PC-3 (cell line): ENCODE results near the gene AKAP13. TPM values are rescaled to one million over a fixed set of nuclear protein-coding genes. Genes with fewer than 3 reads are reported as not detected.

Experiments used
- ATAC-seq: fragments of 200-7000 bp; cut with Tn5 transposase; 2 replicates; pipeline ENCODE4 v1.9.1; 2020; ENCODE audit warnings: mild to moderate bottlenecking, moderate library complexity
- BruUV-seq: library from RNA; stranded (reverse); fragments of 400-500 nt; replicated peaks from 2 replicates; lab custom pipeline; 2021; lab: Mats Ljungman, UMichigan
- CTCF ChIA-PET: fragments of 300-600 bp; sonication (Branson Sonifier 250); formaldehyde crosslinking; loops from one replicate; lab custom pipeline; 2022; ENCODE audit warnings: antibody characterized with exemption; lab: Charles Lee
- POLR2A ChIA-PET: fragments of 300-600 bp; sonication (Branson Sonifier 250); formaldehyde crosslinking; loops from one replicate; lab custom pipeline; 2022; ENCODE audit warnings: antibody characterized with exemption; ENCODE audit not compliant: unreplicated experiment; lab: Charles Lee
- DNase-seq: peaks from one replicate; pipeline ENCODE4 v3.0.0-alpha.2; 2015
- H2AFZ ChIP-seq: fragments of 300-600 bp; sonication (generic); 2 replicates; pipeline ENCODE4 v1.6.0; 2016; ENCODE audit warnings: antibody characterized with exemption, low read length
- H3F3A ChIP-seq: fragments of 300-600 bp; sonication (generic); one replicate; pipeline ENCODE4 v1.6.0; 2017; ENCODE audit warnings: antibody characterized with exemption, low read length, control low read depth, mild to moderate bottlenecking; ENCODE audit not compliant: unreplicated experiment
- H3K27ac ChIP-seq: fragments of 300-600 bp; sonication (generic); 2 replicates; pipeline ENCODE4 v1.5.1; 2016; ENCODE audit warnings: mild to moderate bottlenecking, low read length
- H3K27me3 ChIP-seq: fragments of 300-600 bp; sonication (generic); 2 replicates; pipeline ENCODE4 v1.6.1; 2016; ENCODE audit warnings: low read length, mixed read lengths
- H3K36me3 ChIP-seq: fragments of 300-600 bp; sonication (generic); 2 replicates; pipeline ENCODE4 v1.6.1; 2016; ENCODE audit warnings: low read depth, mixed run types, low read length, mixed read lengths
- H3K4me1 ChIP-seq: fragments of 300-600 bp; sonication (generic); 2 replicates; pipeline ENCODE4 v1.5.1; 2016; ENCODE audit warnings: low read length; ENCODE audit not compliant: insufficient read depth
- H3K4me2 ChIP-seq: fragments of 300-600 bp; sonication (generic); 2 replicates; pipeline ENCODE4 v1.6.0; 2016; ENCODE audit warnings: low read length
- H3K4me3 ChIP-seq: fragments of 300-600 bp; sonication (generic); 2 replicates; pipeline ENCODE4 v1.5.1; 2016; ENCODE audit warnings: mild to moderate bottlenecking, low read length, mixed read lengths
- H3K79me2 ChIP-seq: fragments of 300-600 bp; sonication (generic); 2 replicates; pipeline ENCODE4 v1.6.1; 2017; ENCODE audit warnings: low read length, mixed read lengths
- H3K9ac ChIP-seq: fragments of 300-600 bp; sonication (generic); 2 replicates; pipeline ENCODE4 v1.6.0; 2016; ENCODE audit warnings: mild to moderate bottlenecking, low read length
- H3K9me2 ChIP-seq: fragments of 300-600 bp; sonication (generic); replicated peaks from 2 replicates; pipeline ENCODE4 v1.6.1; 2016; ENCODE audit warnings: mixed run types, low read length, mixed read lengths
- H3K9me3 ChIP-seq: fragments of 300-600 bp; sonication (generic); 2 replicates; pipeline ENCODE4 v1.6.1; 2016; ENCODE audit warnings: low read length, mixed read lengths
- H4K20me1 ChIP-seq: fragments of 300-600 bp; sonication (generic); 2 replicates; pipeline ENCODE4 v1.6.1; 2016; ENCODE audit warnings: low read length, mixed read lengths
- CTCF ChIP-seq: fragments of 300-600 bp; sonication (generic); conservative IDR thresholded peaks from 2 replicates; pipeline ENCODE4 v1.5.1; 2017; ENCODE audit warnings: antibody characterized with exemption, low read depth, mild to moderate bottlenecking, low read length
- EZH2 ChIP-seq: fragments of 300-600 bp; sonication (generic); IDR thresholded peaks from one replicate; pipeline ENCODE4 v1.6.1; 2017; ENCODE audit warnings: antibody characterized with exemption, mild to moderate bottlenecking, low read length; ENCODE audit not compliant: unreplicated experiment
- EZH2phosphoT487 ChIP-seq: fragments of 300-600 bp; sonication (generic); IDR thresholded peaks from 2 replicates; pipeline ENCODE4 v1.6.1; 2018; ENCODE audit warnings: mild to moderate bottlenecking, antibody characterized with exemption, low read length, borderline replicate concordance
- intact Hi-C: fragments of 100-400 bp; cut with micrococcal nuclease; formaldehyde crosslinking; loops from 2 replicates; pipeline ENCODE4 v1.9.0; 2023
- total RNA-seq: library from RNA; depleted of rRNA; stranded (reverse); fragments of >200 nt; gene quantifications from 2 replicates; pipeline ENCODE4 v1.2.3, GENCODE V29; 2014

The AKAP13 gene
- total RNA-seq, 1 experiment from 2014 or later = 36.8 TPM

DNA sequence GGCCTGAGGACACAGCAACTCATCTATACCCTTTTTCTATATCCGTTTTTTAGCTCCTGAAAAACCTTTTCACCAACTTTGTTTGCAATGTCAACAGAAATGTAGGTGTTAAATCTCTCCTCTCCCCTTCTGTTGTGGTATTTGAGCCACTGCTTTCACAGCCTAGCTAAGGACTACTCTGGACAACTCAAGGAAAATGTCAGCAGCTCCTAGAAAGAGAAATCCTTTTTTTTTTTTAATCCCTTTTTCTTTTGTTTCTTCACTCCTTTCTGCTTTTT is 237.8 kb downstream of the AKAP13 start:
- Histone ChIP-seq H2AFZ (no peak overlapping the region), H3K27me3 (no peaks in the 10 kb centered on the region), H3K9me3 (no peaks in the 10 kb centered on the region), H3K36me3 (no peaks in the 10 kb centered on the region), H3K9ac (no peak overlapping the region), H4K20me1 (no peaks in the 10 kb centered on the region), H3K4me3 (no peak overlapping the region), H3K27ac (no peak overlapping the region), H3K9me2 (no peaks in the 10 kb centered on the region), H3K79me2 (no peaks in the 10 kb centered on the region), H3K4me2 (no peak overlapping the region), H3K4me1 (no peaks in the 10 kb centered on the region), H3F3A (no peaks in the 10 kb centered on the region)
- no TSS peak for BruUV-seq
- no peak for TF ChIP-seq EZH2
- no peak for TF ChIP-seq EZH2phosphoT487
- TF ChIP-seq CTCF = no peak
- no peak for DNase-seq
- ATAC-seq = no peak
- intact Hi-C loops = no loop called here
- ChIA-PET CTCF (no interaction called here), POLR2A (no interaction called here)

- intact Hi-C loops = no loop called here
- Histone ChIP-seq H3K27ac (no peak overlapping the region), H3K4me2 (no peak overlapping the region), H3F3A (no peaks in the 10 kb centered on the region), H3K9ac (no peak overlapping the region), H3K79me2 (no peaks in the 10 kb centered on the region), H4K20me1 (no peaks in the 10 kb centered on the region), H3K36me3 (no peaks in the 10 kb centered on the region), H3K9me3 (no peaks in the 10 kb centered on the region), H3K4me1 (no peaks in the 10 kb centered on the region), H3K27me3 (no peaks in the 10 kb centered on the region), H2AFZ (no peak overlapping the region), H3K9me2 (no peaks in the 10 kb centered on the region), H3K4me3 (no peak overlapping the region)
- DNase-seq (no peak), ATAC-seq (no peak)
- no TSS peak for BruUV-seq
- ChIA-PET POLR2A (no interaction called here), CTCF (no interaction called here)
- TF ChIP-seq CTCF = no peak
- TF ChIP-seq EZH2 = no peak
- TF ChIP-seq EZH2phosphoT487 = no peak
These were observed 238.6 kb downstream of the AKAP13 start for GRCh38 chr15:85618956-85619491.

GRCh38 chr15:85619992-85620689 is 239.7 kb downstream of the AKAP13 start:
- ChIA-PET CTCF (no interaction called here), POLR2A (interaction anchor here (0.6 to 0.7 kb wide), 2 partner anchors 13 to 33 kb away, joined by 3 read pairs; no protein-coding TSS in a partner anchor)
- H3K9me3 ChIP-seq = no peaks in the 10 kb centered on the region
- H3F3A ChIP-seq = no peaks in the 10 kb centered on the region
- H3K4me1 ChIP-seq = no peaks in the 10 kb centered on the region
- no peaks in the 10 kb centered on the region for H3K9me2 ChIP-seq
- H4K20me1 ChIP-seq = no peaks in the 10 kb centered on the region
- ATAC-seq = no peak
- no peaks in the 10 kb centered on the region for H3K27me3 ChIP-seq
- no peak for DNase-seq
- H3K36me3 ChIP-seq = no peaks in the 10 kb centered on the region
- intact Hi-C loops = no loop called here
- H3K79me2 ChIP-seq = no peaks in the 10 kb centered on the region
- no peak overlapping the region for H2AFZ ChIP-seq
- TF ChIP-seq EZH2 (no peak), CTCF (no peak), EZH2phosphoT487 (no peak)
- H3K27ac ChIP-seq = no peak overlapping the region
- no peak overlapping the region for H3K9ac ChIP-seq
- no peak overlapping the region for H3K4me3 ChIP-seq
- BruUV-seq = no TSS peak
- H3K4me2 ChIP-seq = no peak overlapping the region
